ENCODE measurements around the gene FERD3L. TPM values are rescaled to one million over a fixed set of nuclear protein-coding genes. Genes with fewer than 3 reads are reported as not detected.

FERD3L gene
- total RNA-seq, 1 donor from 2014 or later: not detected

DNA sequence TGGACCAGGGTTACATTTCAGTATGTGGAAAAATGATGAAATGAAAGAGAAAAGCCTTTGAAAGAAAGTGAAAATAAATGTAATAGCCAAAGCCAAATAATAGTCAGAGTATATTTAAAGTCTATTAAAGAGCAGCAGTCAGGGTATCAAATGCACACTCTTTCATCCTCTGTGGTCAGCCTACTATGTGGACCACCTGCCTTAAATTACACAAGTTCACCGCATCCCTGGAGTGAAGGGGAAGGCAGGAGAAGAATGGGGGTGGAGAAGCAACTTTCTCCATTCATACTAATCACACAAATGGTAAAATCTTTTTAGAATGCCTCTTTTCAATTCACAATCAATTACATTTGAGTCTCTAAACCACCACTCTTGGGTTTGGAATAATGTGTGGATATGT lies 43.7 kb downstream of the FERD3L start:
- Mint-ChIP-seq H3K36me3 (ENCODE audit: unreplicated experiment) (peaks cover 3% of the 10 kb centered on the region), H3K27me3 (ENCODE audit: unreplicated experiment) (no peaks in the 10 kb centered on the region), H3K4me3 (ENCODE audit: unreplicated experiment) (no peak overlapping the region), H3K4me1 (ENCODE audit: unreplicated experiment) (peaks cover 40% of the 10 kb centered on the region), H3K27ac (ENCODE audit: unreplicated experiment) (no peak overlapping the region), H3K9me3 (ENCODE audit: unreplicated experiment) (no peaks in the 10 kb centered on the region)
- TF ChIP-seq, protein P1, sequence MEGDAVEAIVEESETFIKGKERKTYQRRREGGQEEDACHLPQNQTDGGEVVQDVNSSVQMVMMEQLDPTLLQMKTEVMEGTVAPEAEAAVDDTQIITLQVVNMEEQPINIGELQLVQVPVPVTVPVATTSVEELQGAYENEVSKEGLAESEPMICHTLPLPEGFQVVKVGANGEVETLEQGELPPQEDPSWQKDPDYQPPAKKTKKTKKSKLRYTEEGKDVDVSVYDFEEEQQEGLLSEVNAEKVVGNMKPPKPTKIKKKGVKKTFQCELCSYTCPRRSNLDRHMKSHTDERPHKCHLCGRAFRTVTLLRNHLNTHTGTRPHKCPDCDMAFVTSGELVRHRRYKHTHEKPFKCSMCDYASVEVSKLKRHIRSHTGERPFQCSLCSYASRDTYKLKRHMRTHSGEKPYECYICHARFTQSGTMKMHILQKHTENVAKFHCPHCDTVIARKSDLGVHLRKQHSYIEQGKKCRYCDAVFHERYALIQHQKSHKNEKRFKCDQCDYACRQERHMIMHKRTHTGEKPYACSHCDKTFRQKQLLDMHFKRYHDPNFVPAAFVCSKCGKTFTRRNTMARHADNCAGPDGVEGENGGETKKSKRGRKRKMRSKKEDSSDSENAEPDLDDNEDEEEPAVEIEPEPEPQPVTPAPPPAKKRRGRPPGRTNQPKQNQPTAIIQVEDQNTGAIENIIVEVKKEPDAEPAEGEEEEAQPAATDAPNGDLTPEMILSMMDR (IDR thresholded peaks at IDR 0.05): no peak
- DNase-seq (ENCODE audit: extremely low spot score, unreplicated experiment): no peak

DNA sequence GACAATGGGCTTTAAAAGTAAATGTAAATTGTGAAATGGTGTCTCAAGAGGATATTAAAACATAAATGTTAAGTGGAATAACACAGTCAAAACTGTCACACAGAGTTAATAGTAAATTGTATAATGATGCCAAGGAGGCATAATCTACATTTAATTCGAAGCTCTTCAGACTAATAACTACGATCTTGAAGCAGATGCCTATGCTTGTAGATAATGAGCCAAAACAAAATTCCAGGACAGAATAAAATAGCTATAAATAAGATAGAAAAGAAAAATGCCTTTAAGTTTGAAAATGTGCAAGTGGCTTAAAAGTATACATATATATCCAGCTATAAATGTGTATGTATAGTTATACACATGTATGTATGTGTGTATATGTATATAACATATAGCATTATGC lies 45.3 kb downstream of the FERD3L start:
- TF ChIP-seq, protein P1 (IDR thresholded peaks at IDR 0.05): no peak
- no peak for DNase-seq (ENCODE audit: extremely low spot score, unreplicated experiment)
- Mint-ChIP-seq H3K27ac (ENCODE audit: unreplicated experiment) (no peak overlapping the region), H3K36me3 (ENCODE audit: unreplicated experiment) (peaks cover 3% of the 10 kb centered on the region), H3K4me1 (ENCODE audit: unreplicated experiment) (peaks cover 25% of the 10 kb centered on the region), H3K4me3 (ENCODE audit: unreplicated experiment) (no peak overlapping the region), H3K27me3 (ENCODE audit: unreplicated experiment) (no peaks in the 10 kb centered on the region), H3K9me3 (ENCODE audit: unreplicated experiment) (no peaks in the 10 kb centered on the region)

DNA sequence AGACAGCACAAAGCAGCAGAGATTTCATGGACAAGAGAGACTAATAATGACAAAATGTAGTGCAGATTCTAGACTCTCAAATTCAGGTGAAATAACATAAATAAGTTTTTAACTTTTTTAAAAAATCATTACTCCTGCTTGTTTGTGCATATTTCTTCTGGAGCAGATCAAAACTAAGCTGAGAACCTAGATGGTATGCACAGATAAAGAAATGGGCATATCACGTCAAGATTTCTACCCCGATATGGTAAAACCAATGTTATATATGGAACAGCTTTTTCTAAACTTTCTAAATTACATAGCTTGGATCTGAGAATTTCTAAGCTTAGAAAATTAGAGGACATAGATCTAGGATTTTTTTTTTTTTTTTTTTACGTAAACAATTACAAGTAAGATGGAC lies 46.0 kb downstream of the FERD3L start:
- H3K27ac Mint-ChIP-seq (ENCODE audit: unreplicated experiment): no peak overlapping the region
- H3K36me3 Mint-ChIP-seq (ENCODE audit: unreplicated experiment): peaks cover 3% of the 10 kb centered on the region
- no peaks in the 10 kb centered on the region for H3K27me3 Mint-ChIP-seq (ENCODE audit: unreplicated experiment)
- peaks cover 23% of the 10 kb centered on the region for H3K4me1 Mint-ChIP-seq (ENCODE audit: unreplicated experiment)
- no peak overlapping the region for H3K4me3 Mint-ChIP-seq (ENCODE audit: unreplicated experiment)
- TF ChIP-seq, protein P1 (IDR thresholded peaks at IDR 0.05): no peak
- H3K9me3 Mint-ChIP-seq (ENCODE audit: unreplicated experiment): no peaks in the 10 kb centered on the region
- no peak for DNase-seq (ENCODE audit: extremely low spot score, unreplicated experiment)

DNA sequence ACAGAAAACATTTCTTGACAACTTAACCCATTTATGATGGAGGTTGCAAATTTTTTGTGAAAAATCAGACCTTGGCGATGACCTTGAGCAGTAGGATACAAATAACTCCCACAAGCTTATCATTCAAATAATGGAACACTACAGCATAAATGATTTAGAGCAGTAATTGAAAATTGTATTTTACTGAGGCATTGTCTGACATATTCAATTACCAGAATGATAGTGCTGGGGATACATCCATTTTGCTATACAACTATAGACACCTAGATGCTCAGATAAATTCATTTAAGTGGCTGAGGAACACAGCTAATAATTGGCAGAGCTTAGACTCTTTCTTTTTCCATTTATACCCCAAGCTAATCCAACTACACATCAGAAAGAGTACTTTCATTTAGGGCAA lies 46.7 kb downstream of the FERD3L start:
- no peaks in the 10 kb centered on the region for H3K27me3 Mint-ChIP-seq (ENCODE audit: unreplicated experiment)

DNA sequence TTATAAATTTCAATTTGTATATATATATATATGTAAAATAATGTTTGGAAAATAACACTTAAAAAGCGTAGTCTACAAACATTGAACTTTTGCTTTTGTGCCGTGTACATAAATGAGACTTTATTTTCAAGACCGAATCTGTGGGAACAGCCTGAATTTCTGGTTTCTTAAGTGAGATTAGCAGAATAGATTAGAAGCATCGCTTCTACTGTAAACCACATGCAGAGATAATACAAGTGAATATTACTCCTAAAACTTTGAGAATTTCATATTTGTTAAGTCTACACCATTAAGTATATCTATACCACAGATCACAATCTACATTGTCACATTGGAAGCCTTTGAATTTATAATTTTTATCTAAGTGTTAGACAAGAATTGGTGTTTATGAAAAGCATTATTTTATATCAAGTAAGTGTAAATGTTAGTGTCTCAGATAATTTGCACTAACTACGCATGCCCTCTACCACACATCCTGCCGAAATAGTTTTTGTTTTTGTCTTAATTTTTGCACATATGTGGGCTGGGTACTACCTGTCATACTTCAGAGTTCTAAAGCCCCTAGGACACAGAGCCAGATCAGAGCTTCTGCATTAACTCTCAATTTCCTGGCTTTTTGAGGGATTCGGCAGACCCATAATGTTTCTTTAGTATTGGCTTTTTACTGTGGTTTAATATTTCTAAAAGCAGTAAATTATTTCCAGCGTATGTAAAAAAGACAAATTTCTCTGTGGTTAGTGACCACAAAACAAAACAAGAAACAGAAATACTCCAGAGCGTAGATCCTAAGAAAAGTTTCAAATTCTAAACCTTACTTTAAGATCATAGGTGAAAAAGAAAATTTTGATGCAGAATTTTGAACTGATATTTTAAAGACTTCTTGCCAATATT lies 47.8 kb downstream of the FERD3L start:
- TF ChIP-seq, protein P1 (IDR thresholded peaks at IDR 0.05): no peak
- DNase-seq (ENCODE audit: extremely low spot score, unreplicated experiment): no peak
- H3K27ac Mint-ChIP-seq (ENCODE audit: unreplicated experiment): no peak overlapping the region
- peaks cover 23% of the 10 kb centered on the region for H3K4me1 Mint-ChIP-seq (ENCODE audit: unreplicated experiment)
- H3K9me3 Mint-ChIP-seq (ENCODE audit: unreplicated experiment): no peaks in the 10 kb centered on the region
- peaks cover 3% of the 10 kb centered on the region for H3K36me3 Mint-ChIP-seq (ENCODE audit: unreplicated experiment)
- H3K27me3 Mint-ChIP-seq (ENCODE audit: unreplicated experiment): no peaks in the 10 kb centered on the region
- H3K4me3 Mint-ChIP-seq (ENCODE audit: unreplicated experiment): no peak overlapping the region

More for the DNA sequence above, 46.7 kb downstream of the FERD3L start:
- Mint-ChIP-seq H3K27ac (ENCODE audit: unreplicated experiment) (no peak overlapping the region), H3K36me3 (ENCODE audit: unreplicated experiment) (peaks cover 3% of the 10 kb centered on the region), H3K9me3 (ENCODE audit: unreplicated experiment) (no peaks in the 10 kb centered on the region), H3K4me3 (ENCODE audit: unreplicated experiment) (no peak overlapping the region), H3K4me1 (ENCODE audit: unreplicated experiment) (peaks cover 23% of the 10 kb centered on the region)
- TF ChIP-seq, protein P1 (IDR thresholded peaks at IDR 0.05): no peak
- no peak for DNase-seq (ENCODE audit: extremely low spot score, unreplicated experiment)

Measured in osteocyte (in vitro differentiated cells).